Activated CD4-positive, alpha-beta memory T cell treated with anti-CD3 and anti-CD28 coated beads, Interleukin-2, amount 10 ng/mL, durations not matched to agents 7 days and 5 days (primary cell): Measurements from ENCODE around the gene DNAH1. TPM values are rescaled to one million over a fixed set of nuclear protein-coding genes. Genes with fewer than 3 reads are reported as not detected.
"Not testable (repeated sequence)": the region's sequence is repeated elsewhere in the genome, so short reads cannot be mapped to it uniquely, and the experiment has no call there.

Source experiments
- CTCF ChIA-PET: fragments of 350-600 bp; sonication (Branson Sonifier 250); formaldehyde crosslinking; loops from one replicate; lab custom pipeline; 2021; ENCODE audit warnings: antibody characterized with exemption, inconsistent platforms; lab: Charles Lee
- POLR2A ChIA-PET: fragments of 350-600 bp; sonication (Branson Sonifier 250); formaldehyde crosslinking; loops from one replicate; lab custom pipeline; 2021; ENCODE audit warnings: antibody characterized with exemption; lab: Charles Lee
- DNase-seq: peaks from one replicate; pipeline ENCODE4 v3.0.0-alpha.2; 2020
- H3K27ac Mint-ChIP-seq: one replicate; pipeline ENCODE4 v1.8.0; 2021; ENCODE audit warnings: mild to moderate bottlenecking, mixed read lengths
- H3K27me3 Mint-ChIP-seq: one replicate; pipeline ENCODE4 v1.8.0; 2021; ENCODE audit warnings: mixed read lengths
- H3K36me3 Mint-ChIP-seq: one replicate; pipeline ENCODE4 v1.8.0; 2021; ENCODE audit warnings: low read depth, mixed read lengths
- H3K4me1 Mint-ChIP-seq: one replicate; pipeline ENCODE4 v1.8.0; 2021; ENCODE audit warnings: mixed read lengths
- H3K4me3 Mint-ChIP-seq: one replicate; pipeline ENCODE4 v1.8.0; 2021; ENCODE audit warnings: mild to moderate bottlenecking, mixed read lengths
- H3K9me3 Mint-ChIP-seq: one replicate; pipeline ENCODE4 v1.8.0; 2021; ENCODE audit warnings: mixed read lengths
- total RNA-seq, 2 experiments: library from RNA; stranded (reverse); gene quantifications; one replicate each; pipeline ENCODE4 v1.2.3, GENCODE V29; 2021

Gene DNAH1
- total RNA-seq, 2 experiments from 2014 or later, result 20.7 to 21.8 TPM

DNA sequence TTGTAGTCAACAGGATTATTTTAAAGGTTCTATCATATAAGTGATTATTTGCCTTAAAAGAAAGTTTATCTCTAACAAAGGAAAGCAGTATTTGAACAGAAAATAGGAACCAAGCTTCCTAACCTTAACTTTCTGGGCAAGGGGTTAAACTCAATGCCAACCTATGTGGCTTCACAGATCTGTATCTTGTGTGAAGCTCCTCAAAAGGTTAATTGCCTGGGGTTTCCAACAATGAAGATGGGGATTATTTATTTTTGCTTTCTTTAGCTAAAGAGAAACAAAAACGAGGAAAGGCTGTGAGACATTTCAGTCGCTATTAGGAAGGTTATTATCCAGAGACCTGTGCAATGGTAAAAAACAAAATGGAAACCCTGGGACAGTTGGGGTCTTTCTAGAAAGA lies 36.5 kb upstream of the DNAH1 start:
- no peak for DNase-seq
- POLR2A ChIA-PET, result interaction anchor here (3.0 to 27.5 kb wide), 10 partner anchors 8 to 62 kb away, joined by 14 to 1001 read pairs (median 24); partner anchors contain the start of genes GLYCTK, PPM1M, TLR9 and TWF2
- CTCF ChIA-PET, result interaction anchor here (0.9 to 5.0 kb wide), 11 partner anchors 8 to 60 kb away, joined by 3 to 59 read pairs (median 29); partner anchors contain the start of genes GLYCTK, PPM1M and TWF2
- Mint-ChIP-seq H3K4me3 (peak overlapping the region; percentile 95), H3K36me3 (peaks cover 65% of the 10 kb centered on the region), H3K4me1 (peaks cover 58% of the 10 kb centered on the region), H3K9me3 (no peaks in the 10 kb centered on the region), H3K27ac (peak overlapping the region; percentile 98), H3K27me3 (no peaks in the 10 kb centered on the region)

DNA sequence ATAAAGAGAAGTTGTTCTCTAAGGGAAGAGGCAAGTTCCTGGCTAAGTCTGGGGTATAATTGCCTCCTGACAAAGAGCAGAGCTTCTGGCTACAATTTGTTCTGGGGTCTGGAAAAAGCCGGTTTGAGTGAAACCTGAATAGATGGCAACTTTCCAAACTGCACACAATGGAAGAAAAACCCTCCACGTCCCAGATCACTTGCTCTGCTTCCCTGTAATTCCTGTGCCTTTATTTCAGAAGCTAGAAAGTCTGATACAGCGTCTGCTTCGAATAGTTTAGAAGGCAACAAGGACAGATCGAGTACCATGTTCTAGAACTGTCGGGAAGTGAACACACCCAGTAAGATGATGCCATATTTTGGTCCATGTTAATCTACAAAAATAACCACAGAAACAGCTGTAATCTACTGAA lies 36.1 kb upstream of the DNAH1 start:
- Mint-ChIP-seq H3K27ac (peak overlapping the region; percentile 98), H3K36me3 (peaks cover 64% of the 10 kb centered on the region), H3K4me1 (peaks cover 58% of the 10 kb centered on the region), H3K9me3 (no peaks in the 10 kb centered on the region), H3K27me3 (no peaks in the 10 kb centered on the region), H3K4me3 (peak overlapping the region; percentile 95)
- CTCF ChIA-PET, result interaction anchor here (1.3 to 5.0 kb wide), 9 partner anchors 9 to 60 kb away, joined by 6 to 59 read pairs (median 29); partner anchors contain the start of genes GLYCTK, PPM1M and TWF2
- no peak for DNase-seq
- POLR2A ChIA-PET, result interaction anchor here (3.0 to 27.5 kb wide), 9 partner anchors 8 to 62 kb away, joined by 14 to 1001 read pairs (median 24); partner anchors contain the start of genes GLYCTK, PPM1M and TWF2

DNA sequence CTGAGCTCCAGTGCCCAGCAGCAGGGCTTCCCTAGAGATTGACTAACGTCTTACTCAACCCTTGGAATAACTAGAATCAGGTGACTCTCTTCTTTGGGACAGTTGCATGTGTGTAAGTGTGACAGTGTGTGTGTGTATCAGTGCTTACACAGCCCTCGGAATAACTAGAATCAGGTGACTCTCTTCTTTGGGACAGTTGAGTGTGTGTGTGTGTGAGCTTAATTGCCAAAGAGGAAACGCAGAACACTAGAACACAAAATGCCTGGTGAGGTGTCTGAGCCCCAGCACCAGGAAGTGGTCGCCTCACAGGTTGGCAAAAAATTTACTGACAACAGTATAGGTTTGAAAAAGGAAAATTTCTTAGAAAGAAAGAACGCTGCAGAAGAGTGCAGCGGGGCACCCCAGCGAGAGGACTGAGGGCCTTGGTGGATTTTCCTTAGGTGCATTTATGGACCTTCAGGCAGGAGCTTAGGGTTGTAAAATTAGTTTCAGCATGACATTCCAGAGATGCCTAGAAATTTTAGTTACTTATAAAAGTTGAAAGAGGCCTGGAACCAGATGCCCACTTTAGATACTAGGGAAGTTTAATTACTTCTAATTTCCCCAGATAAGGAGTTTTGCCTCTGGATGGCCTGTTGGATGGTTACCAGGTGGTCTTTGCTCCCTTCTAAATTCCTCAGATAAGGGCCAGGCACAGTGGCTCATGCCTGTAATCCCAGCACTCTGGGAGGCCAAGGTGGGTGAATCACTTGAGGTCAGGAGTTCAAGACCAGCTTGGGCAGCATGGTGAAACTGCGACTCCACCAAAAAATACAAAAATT lies 33.9 kb upstream of the DNAH1 start:
- POLR2A ChIA-PET, result interaction anchor here (0.5 to 27.5 kb wide), 8 partner anchors 11 to 174 kb away, joined by 3 to 1001 read pairs (median 4); partner anchors contain the start of genes PPM1M and TWF2
- peak overlapping the region; percentile 55 for H3K4me3 Mint-ChIP-seq
- peak; percentile 72 for DNase-seq
- H3K4me1 Mint-ChIP-seq, result peaks cover 67% of the 10 kb centered on the region
- H3K36me3 Mint-ChIP-seq, result peaks cover 50% of the 10 kb centered on the region
- CTCF ChIA-PET, result interaction anchor here (0.6 to 2.0 kb wide), 12 partner anchors 11 to 640 kb away, joined by 3 to 13 read pairs (median 4); partner anchors contain the start of gene TWF2
- peak overlapping the region; percentile 95 for H3K27ac Mint-ChIP-seq
- no peaks in the 10 kb centered on the region for H3K27me3 Mint-ChIP-seq
- no peaks in the 10 kb centered on the region for H3K9me3 Mint-ChIP-seq

DNA sequence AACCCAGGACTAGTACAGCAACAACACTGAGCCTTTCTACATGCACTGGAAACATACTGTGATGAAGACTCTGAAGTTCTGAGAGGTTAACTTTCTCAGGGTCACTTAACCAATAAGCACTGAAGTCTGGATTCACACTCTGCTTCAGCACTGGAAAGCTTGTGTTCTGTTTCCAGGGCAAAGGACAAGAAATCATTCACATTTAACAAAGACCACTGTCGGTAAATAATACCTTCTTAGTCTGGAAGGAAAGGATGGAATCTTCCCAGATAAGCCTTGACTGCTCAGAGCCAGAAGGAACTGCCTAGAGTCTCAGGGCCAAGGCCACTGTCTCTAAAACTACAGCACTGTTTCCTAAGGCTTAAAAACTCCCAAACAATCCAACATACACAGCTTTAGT lies 32.8 kb upstream of the DNAH1 start:
- H3K36me3 Mint-ChIP-seq, result peaks cover 42% of the 10 kb centered on the region

DNA sequence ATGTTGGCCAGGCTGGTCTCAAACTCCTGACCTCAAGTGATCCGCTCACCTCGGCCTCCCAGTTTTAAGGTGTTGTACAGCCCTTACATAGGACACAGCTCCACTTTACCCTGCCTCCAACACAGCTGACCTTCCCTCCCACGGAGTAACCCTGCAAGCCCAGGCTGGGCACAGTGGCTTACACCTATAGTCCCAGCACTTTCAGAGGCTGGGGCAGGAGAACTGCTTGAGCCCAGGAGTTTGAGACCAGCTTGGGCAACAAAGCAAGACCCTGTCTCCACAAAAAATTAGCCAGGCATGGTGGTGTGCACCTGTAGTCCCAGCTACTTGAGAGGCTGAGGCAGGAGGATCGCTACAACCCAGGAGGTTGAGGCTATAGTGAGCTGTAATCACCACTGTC lies 32.1 kb upstream of the DNAH1 start:
- H3K27ac Mint-ChIP-seq, result peak overlapping the region; percentile 68
- not testable (repeated sequence) for H3K4me3 Mint-ChIP-seq, H3K9me3 Mint-ChIP-seq, DNase-seq, H3K27me3 Mint-ChIP-seq
- H3K4me1 Mint-ChIP-seq, result peaks cover 73% of the 10 kb centered on the region
- POLR2A ChIA-PET, result interaction anchor here (1.2 to 27.5 kb wide), 4 partner anchors 11 to 64 kb away, joined by 3 to 1001 read pairs (median 4); partner anchors contain the start of genes PPM1M and TWF2
- peaks cover 35% of the 10 kb centered on the region for H3K36me3 Mint-ChIP-seq
- CTCF ChIA-PET, result interaction anchor here (0.8 to 2.2 kb wide), 4 partner anchors 13 to 65 kb away, joined by 3 to 12 read pairs (median 6); no protein-coding TSS in a partner anchor

More for the DNA sequence above, 32.8 kb upstream of the DNAH1 start:
- Mint-ChIP-seq H3K9me3 (no peaks in the 10 kb centered on the region), H3K27ac (peak overlapping the region; percentile 79), H3K4me1 (peaks cover 70% of the 10 kb centered on the region), H3K27me3 (no peaks in the 10 kb centered on the region), H3K4me3 (no peak overlapping the region)
- no peak for DNase-seq
- POLR2A ChIA-PET, result interaction anchor here (1.2 to 27.5 kb wide), 3 partner anchors 13 to 51 kb away, joined by 4 to 1001 read pairs (median 5); partner anchors contain the start of genes PPM1M and TWF2
- CTCF ChIA-PET, result interaction anchor here (0.8 to 2.2 kb wide), 5 partner anchors 30 to 64 kb away, joined by 3 to 12 read pairs (median 3); no protein-coding TSS in a partner anchor

DNA sequence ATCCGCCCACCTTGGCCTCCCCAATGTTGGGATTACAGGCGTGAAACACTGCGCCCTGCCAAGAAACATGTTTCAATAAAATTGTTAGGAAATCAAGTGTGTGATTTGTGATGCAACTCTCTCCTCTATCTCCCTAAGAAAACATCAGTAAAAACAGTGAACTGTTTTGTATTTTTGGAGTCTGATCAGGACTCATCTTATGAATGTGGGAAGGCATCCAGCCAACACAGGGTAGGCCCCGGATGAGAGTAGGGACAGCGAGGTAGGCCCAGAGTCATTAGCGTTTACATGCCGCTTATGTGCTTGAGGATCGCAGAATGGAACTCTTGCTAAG lies 29.4 kb upstream of the DNAH1 start:
- Mint-ChIP-seq H3K4me3 (peak overlapping the region; percentile 96), H3K9me3 (no peaks in the 10 kb centered on the region), H3K4me1 (peaks cover 66% of the 10 kb centered on the region), H3K27me3 (no peaks in the 10 kb centered on the region), H3K27ac (peak overlapping the region; percentile 100), H3K36me3 (peaks cover 30% of the 10 kb centered on the region)
- ChIA-PET POLR2A (interaction anchor here (0.9 to 27.5 kb wide), 7 partner anchors 9 to 86 kb away, joined by 4 to 1001 read pairs (median 18); partner anchors contain the start of genes PPM1M, TWF2 and WDR82), CTCF (interaction anchor here (2.3 to 3.7 kb wide), 3 partner anchors 8 to 46 kb away, joined by 6 to 36 read pairs (median 11); partner anchors contain the start of gene WDR82)
- DNase-seq, result no peak

DNA sequence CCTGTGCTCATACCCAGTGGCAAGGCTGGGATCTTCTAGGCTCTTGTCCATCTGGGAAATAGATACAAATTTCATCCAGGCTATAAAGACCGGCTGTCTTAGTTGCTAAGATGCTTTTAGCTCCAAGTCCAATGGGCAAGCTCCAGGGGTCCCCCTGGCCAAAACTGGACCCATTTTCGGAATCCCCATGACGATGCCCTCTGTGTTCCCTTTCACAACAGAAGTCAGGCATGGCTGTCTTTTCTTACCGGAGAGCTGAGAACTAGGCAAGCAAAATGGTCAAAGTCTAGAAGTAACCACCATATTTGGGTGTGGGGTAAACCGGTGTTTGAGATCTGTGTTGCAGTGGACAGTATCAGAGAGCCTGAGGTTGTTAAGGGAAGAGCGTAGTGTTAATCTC lies 27.4 kb upstream of the DNAH1 start:
- Mint-ChIP-seq H3K27ac (peak overlapping the region; percentile 100), H3K4me1 (peaks cover 51% of the 10 kb centered on the region)
- CTCF ChIA-PET, result interaction anchor here (1.0 to 6.2 kb wide), 14 partner anchors 8 to 123 kb away, joined by 3 to 46 read pairs (median 6); partner anchors contain the start of genes TWF2 and WDR82

DNA sequence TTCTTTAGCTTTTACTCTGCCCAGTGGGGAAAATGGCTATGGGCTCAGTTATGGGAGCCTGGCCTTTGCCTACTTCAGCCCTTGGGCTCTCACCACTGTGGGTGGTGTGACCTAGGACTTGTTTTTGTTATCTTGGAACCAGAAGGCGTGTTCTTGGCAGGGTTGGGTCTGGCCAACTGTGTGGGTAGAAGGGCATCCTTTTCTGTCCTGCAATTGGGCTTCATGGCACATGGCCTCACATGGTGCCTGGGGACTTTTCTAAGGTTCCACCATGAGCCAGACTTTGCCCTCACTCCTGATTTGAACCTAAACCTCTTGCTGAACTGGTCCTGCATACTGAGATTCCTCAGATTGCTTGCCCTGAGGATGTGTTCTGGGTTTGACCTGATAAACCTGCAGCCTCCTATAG lies 26.8 kb upstream of the DNAH1 start:
- H3K4me3 Mint-ChIP-seq, result peak overlapping the region; percentile 96
- no peaks in the 10 kb centered on the region for H3K27me3 Mint-ChIP-seq
- DNase-seq, result no peak
- POLR2A ChIA-PET, result interaction anchor here (1.0 to 27.5 kb wide), 10 partner anchors 9 to 237 kb away, joined by 3 to 1001 read pairs (median 14); partner anchors contain the start of genes PPM1M, TWF2 and WDR82
- H3K4me1 Mint-ChIP-seq, result peaks cover 47% of the 10 kb centered on the region
- H3K9me3 Mint-ChIP-seq, result no peaks in the 10 kb centered on the region
- CTCF ChIA-PET, result interaction anchor here (0.6 to 6.2 kb wide), 14 partner anchors 8 to 116 kb away, joined by 3 to 46 read pairs (median 6); partner anchors contain the start of genes TWF2 and WDR82
- H3K36me3 Mint-ChIP-seq, result peaks cover 26% of the 10 kb centered on the region
- peak overlapping the region; percentile 37 for H3K27ac Mint-ChIP-seq

More for the DNA sequence above, 27.4 kb upstream of the DNAH1 start:
- Mint-ChIP-seq H3K36me3 (peaks cover 31% of the 10 kb centered on the region), H3K27me3 (no peaks in the 10 kb centered on the region), H3K9me3 (no peaks in the 10 kb centered on the region), H3K4me3 (peak overlapping the region; percentile 96)
- POLR2A ChIA-PET, result interaction anchor here (0.7 to 27.5 kb wide), 15 partner anchors 9 to 236 kb away, joined by 3 to 1001 read pairs (median 7); partner anchors contain the start of genes PPM1M, TWF2 and WDR82
- DNase-seq, result no peak

DNA sequence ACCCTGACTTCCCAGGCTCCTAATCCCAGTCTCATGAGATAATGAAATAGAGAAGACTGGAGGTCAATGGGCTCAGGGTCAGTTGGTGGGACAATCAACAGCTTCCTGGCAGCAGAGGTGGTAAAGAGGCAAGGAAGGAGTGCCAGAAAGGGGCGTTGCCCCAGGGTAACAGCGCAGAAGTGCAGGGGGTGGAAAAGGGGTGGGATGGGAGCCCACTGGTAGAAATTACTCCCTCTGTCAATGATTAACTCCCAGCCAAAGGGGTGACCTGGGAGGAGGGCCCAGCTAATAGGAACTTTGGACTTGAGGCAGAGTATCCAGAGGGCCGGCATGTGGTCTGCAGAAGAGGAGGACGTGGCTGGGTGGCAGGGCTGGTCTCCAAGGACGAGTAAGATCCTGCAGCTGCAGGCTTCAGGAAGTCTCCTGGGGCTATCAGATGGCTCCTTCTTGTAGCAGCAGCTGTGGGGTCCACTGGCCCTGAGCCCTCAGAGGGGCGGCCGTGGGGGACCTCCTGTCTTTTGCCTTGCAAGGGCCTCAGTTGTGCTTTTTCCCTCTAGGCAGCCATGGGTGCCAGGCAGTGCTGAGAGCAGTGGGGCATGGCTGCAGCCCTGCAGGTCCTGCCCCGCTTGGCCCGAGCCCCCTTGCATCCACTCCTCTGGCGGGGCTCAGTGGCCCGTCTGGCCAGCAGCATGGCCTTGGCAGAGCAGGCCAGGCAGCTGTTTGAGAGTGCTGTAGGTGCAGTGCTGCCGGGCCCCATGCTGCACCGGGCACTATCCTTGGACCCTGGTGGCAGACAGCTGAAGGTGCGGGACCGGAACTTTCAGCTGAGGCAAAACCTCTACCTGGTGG lies 26.1 kb upstream of the DNAH1 start:
- peak overlapping the region; percentile 37 for H3K27ac Mint-ChIP-seq
- POLR2A ChIA-PET, result interaction anchor here (2.9 to 27.5 kb wide), 3 partner anchors 12 to 46 kb away, joined by 14 to 1001 read pairs (median 135); partner anchors contain the start of genes PPM1M, TWF2 and WDR82

DNA sequence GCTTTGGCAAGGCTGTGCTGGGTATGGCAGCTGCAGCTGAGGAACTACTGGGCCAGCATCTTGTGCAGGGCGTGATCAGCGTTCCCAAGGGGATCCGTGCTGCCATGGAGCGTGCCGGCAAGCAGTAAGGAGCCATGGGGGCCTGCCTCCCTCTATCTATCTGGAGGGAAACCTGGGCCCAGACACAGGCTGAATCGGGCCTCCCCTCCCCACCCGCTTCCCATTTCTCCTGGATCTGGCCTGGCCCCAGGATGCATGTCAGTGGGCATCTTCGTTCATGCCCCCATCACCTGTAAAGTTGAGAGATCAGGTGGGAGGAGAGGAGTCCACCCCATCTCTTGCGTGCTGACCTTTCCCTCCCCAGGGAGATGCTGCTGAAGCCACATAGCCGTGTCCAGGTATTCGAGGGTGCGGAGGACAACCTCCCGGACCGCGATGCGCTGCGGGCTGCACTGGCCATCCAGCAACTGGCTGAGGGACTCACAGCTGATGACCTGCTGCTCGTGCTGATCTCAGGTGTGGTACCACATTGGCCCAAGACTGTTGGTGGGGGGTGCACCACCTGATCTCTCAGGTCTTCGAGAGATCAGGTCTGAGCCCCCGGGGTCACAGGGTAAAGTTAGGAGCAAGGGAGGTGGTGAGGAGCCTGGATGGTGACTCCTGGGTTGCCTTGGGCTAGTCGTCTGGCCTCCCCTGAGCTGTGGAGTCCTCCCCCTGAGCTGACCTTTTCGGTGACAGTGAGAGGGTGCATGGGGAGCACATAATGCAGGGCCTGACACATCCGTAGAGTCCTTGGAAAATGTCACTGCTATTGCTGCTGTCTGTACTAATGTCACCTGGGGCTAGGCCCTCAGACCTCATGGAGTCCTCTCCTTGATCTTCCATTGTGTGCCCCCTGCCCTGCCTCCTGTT lies 25.3 kb upstream of the DNAH1 start:
- CTCF ChIA-PET, result interaction anchor here (0.6 to 6.2 kb wide), 6 partner anchors 12 to 159 kb away, joined by 3 to 46 read pairs (median 4); partner anchors contain the start of gene WDR82
- Mint-ChIP-seq H3K9me3 (no peaks in the 10 kb centered on the region), H3K27ac (no peak overlapping the region), H3K4me1 (peaks cover 38% of the 10 kb centered on the region), H3K27me3 (no peaks in the 10 kb centered on the region), H3K36me3 (peaks cover 22% of the 10 kb centered on the region), H3K4me3 (no peak overlapping the region)
- POLR2A ChIA-PET, result interaction anchor here (7.3 to 27.5 kb wide), 2 partner anchors 13 to 47 kb away, joined by 135 to 1001 read pairs; partner anchors contain the start of genes PPM1M, TWF2 and WDR82
- no peak for DNase-seq

More for the DNA sequence above, 26.1 kb upstream of the DNAH1 start:
- no peaks in the 10 kb centered on the region for H3K9me3 Mint-ChIP-seq
- no peaks in the 10 kb centered on the region for H3K27me3 Mint-ChIP-seq
- CTCF ChIA-PET, result interaction anchor here (0.6 to 6.2 kb wide), 12 partner anchors 11 to 115 kb away, joined by 3 to 46 read pairs (median 5); partner anchors contain the start of genes TWF2 and WDR82
- peaks cover 43% of the 10 kb centered on the region for H3K4me1 Mint-ChIP-seq
- H3K4me3 Mint-ChIP-seq, result no peak overlapping the region
- no peak for DNase-seq
- H3K36me3 Mint-ChIP-seq, result peaks cover 25% of the 10 kb centered on the region
